Measurements from ENCODE around the gene SLC24A5.

The SLC24A5 gene

DNA sequence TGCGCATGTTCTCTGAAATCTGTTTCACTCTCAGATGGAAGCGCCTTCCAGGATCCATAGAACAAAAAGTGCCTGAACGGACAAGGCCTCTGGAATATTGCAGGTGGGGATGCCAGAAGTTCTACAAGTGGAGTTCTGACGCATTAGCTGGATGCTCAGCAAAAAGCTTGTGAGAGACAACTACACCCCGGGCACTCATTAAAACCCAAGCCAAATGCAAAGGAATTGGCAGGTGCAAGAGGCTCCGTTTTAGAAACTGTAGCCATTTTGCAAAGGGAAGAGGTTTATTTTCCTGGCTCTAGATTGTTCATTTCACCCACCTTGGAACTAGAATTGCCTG is 35.2 kb upstream of the SLC24A5 start:
- no peaks in the 10 kb centered on the region for H3K9me2 ChIP-seq (replicated peaks; ENCODE audit: low read depth, low read length)
- TF ChIP-seq, protein P1, sequence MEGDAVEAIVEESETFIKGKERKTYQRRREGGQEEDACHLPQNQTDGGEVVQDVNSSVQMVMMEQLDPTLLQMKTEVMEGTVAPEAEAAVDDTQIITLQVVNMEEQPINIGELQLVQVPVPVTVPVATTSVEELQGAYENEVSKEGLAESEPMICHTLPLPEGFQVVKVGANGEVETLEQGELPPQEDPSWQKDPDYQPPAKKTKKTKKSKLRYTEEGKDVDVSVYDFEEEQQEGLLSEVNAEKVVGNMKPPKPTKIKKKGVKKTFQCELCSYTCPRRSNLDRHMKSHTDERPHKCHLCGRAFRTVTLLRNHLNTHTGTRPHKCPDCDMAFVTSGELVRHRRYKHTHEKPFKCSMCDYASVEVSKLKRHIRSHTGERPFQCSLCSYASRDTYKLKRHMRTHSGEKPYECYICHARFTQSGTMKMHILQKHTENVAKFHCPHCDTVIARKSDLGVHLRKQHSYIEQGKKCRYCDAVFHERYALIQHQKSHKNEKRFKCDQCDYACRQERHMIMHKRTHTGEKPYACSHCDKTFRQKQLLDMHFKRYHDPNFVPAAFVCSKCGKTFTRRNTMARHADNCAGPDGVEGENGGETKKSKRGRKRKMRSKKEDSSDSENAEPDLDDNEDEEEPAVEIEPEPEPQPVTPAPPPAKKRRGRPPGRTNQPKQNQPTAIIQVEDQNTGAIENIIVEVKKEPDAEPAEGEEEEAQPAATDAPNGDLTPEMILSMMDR (conservative IDR thresholded peaks at IDR 0.05; ENCODE audit: low read length) = no peak
- TF ChIP-seq EZH2phosphoT487 (IDR thresholded peaks at IDR 0.05; ENCODE audit: borderline replicate concordance) = no peak
- H3F3A ChIP-seq (ENCODE audit: low read depth) = no peaks in the 10 kb centered on the region
- H3K27me3 ChIP-seq (ENCODE audit: insufficient read depth, low read length, poor library complexity, severe bottlenecking) = no peaks in the 10 kb centered on the region
- H3K79me2 ChIP-seq (ENCODE audit: insufficient read depth, low read length) = no peaks in the 10 kb centered on the region
- H3K4me1 ChIP-seq (ENCODE audit: insufficient read depth, low read length, poor library complexity, severe bottlenecking) = no peaks in the 10 kb centered on the region
- H4K20me1 ChIP-seq (ENCODE audit: insufficient read depth, low read length, poor library complexity, severe bottlenecking) = no peaks in the 10 kb centered on the region
- H3K9ac ChIP-seq (ENCODE audit: low read depth, low read length, poor library complexity, severe bottlenecking) = no peak overlapping the region
- no peak overlapping the region for H3K4me2 ChIP-seq (ENCODE audit: low read depth, low read length, poor library complexity, severe bottlenecking)
- H3K36me3 ChIP-seq (ENCODE audit: insufficient read depth, low read length) = no peaks in the 10 kb centered on the region
- no peaks in the 10 kb centered on the region for H3K9me3 ChIP-seq (ENCODE audit: insufficient read depth, low read depth, low read length)
- no peak overlapping the region for H3K4me3 ChIP-seq (ENCODE audit: low read length, poor library complexity, severe bottlenecking)
- H2AFZ ChIP-seq (ENCODE audit: low read length) = no peak overlapping the region

DNA sequence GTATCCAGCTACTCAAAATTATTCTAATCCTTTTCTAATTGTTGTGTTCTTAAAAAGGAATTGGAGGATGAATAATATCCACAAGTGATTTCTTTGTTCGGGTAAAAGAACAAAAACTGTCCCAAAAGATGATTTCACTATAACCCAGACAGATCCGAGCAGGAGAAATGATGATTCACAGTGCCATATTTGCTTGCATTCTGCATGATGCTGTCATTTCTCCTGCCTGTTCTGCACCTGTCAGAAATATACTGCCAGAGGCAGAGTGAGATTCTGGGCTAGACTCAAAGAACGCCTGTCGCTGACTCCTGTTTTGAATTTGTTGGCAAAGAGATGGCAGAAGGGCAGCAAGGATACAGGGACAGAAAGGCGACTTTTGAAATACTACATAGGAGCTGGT is 34.7 kb upstream of the SLC24A5 start:
- H2AFZ ChIP-seq (ENCODE audit: low read length) = no peak overlapping the region
- no peak overlapping the region for H3K4me3 ChIP-seq (ENCODE audit: low read length, poor library complexity, severe bottlenecking)
- no peaks in the 10 kb centered on the region for H3K27me3 ChIP-seq (ENCODE audit: insufficient read depth, low read length, poor library complexity, severe bottlenecking)
- H3K9me3 ChIP-seq (ENCODE audit: insufficient read depth, low read depth, low read length) = no peaks in the 10 kb centered on the region
- no peaks in the 10 kb centered on the region for H3K4me1 ChIP-seq (ENCODE audit: insufficient read depth, low read length, poor library complexity, severe bottlenecking)
- TF ChIP-seq EZH2phosphoT487 (IDR thresholded peaks at IDR 0.05; ENCODE audit: borderline replicate concordance) = no peak
- TF ChIP-seq, protein P1 (conservative IDR thresholded peaks at IDR 0.05; ENCODE audit: low read length) = no peak
- no peak overlapping the region for H3K9ac ChIP-seq (ENCODE audit: low read depth, low read length, poor library complexity, severe bottlenecking)
- H3F3A ChIP-seq (ENCODE audit: low read depth) = no peaks in the 10 kb centered on the region
- H3K36me3 ChIP-seq (ENCODE audit: insufficient read depth, low read length) = no peaks in the 10 kb centered on the region
- H3K9me2 ChIP-seq (replicated peaks; ENCODE audit: low read depth, low read length) = no peaks in the 10 kb centered on the region
- no peaks in the 10 kb centered on the region for H4K20me1 ChIP-seq (ENCODE audit: insufficient read depth, low read length, poor library complexity, severe bottlenecking)
- H3K4me2 ChIP-seq (ENCODE audit: low read depth, low read length, poor library complexity, severe bottlenecking) = no peak overlapping the region
- H3K79me2 ChIP-seq (ENCODE audit: insufficient read depth, low read length) = no peaks in the 10 kb centered on the region

DNA sequence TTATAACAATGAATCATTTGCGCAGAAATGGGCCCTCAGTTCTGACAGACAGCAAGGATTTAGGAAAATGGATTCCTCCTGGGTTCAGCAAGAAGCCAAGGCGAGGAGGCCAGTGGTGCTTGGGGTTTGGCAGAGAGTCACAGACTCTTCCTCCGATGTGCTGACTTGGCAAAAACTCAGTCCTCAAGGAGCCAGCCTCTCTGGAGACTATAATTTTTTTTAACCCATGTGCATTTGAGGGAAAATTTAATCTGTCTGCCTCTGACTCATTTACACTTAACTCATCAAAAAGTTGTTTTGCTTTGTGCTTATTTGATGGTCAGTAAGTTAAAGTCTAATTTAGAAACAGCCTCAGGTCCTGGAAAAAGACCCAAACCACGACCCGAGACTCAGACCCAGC is 34.2 kb upstream of the SLC24A5 start:
- TF ChIP-seq, protein P1 (conservative IDR thresholded peaks at IDR 0.05; ENCODE audit: low read length) = no peak
- no peak for TF ChIP-seq EZH2phosphoT487 (IDR thresholded peaks at IDR 0.05; ENCODE audit: borderline replicate concordance)
- no peaks in the 10 kb centered on the region for H3K36me3 ChIP-seq (ENCODE audit: insufficient read depth, low read length)
- no peak overlapping the region for H3K4me3 ChIP-seq (ENCODE audit: low read length, poor library complexity, severe bottlenecking)

More for the DNA sequence above, 34.2 kb upstream of the SLC24A5 start:
- H3F3A ChIP-seq (ENCODE audit: low read depth) = no peaks in the 10 kb centered on the region
- no peaks in the 10 kb centered on the region for H3K9me2 ChIP-seq (replicated peaks; ENCODE audit: low read depth, low read length)
- H3K79me2 ChIP-seq (ENCODE audit: insufficient read depth, low read length) = no peaks in the 10 kb centered on the region
- H3K9me3 ChIP-seq (ENCODE audit: insufficient read depth, low read depth, low read length) = no peaks in the 10 kb centered on the region
- H2AFZ ChIP-seq (ENCODE audit: low read length) = no peak overlapping the region
- no peak overlapping the region for H3K9ac ChIP-seq (ENCODE audit: low read depth, low read length, poor library complexity, severe bottlenecking)
- no peaks in the 10 kb centered on the region for H3K4me1 ChIP-seq (ENCODE audit: insufficient read depth, low read length, poor library complexity, severe bottlenecking)
- H4K20me1 ChIP-seq (ENCODE audit: insufficient read depth, low read length, poor library complexity, severe bottlenecking) = no peaks in the 10 kb centered on the region
- no peaks in the 10 kb centered on the region for H3K27me3 ChIP-seq (ENCODE audit: insufficient read depth, low read length, poor library complexity, severe bottlenecking)
- no peak overlapping the region for H3K4me2 ChIP-seq (ENCODE audit: low read depth, low read length, poor library complexity, severe bottlenecking)

Measured in Loucy (cell line).